ENCODE measurements around the gene GTF3C5.

DNA sequence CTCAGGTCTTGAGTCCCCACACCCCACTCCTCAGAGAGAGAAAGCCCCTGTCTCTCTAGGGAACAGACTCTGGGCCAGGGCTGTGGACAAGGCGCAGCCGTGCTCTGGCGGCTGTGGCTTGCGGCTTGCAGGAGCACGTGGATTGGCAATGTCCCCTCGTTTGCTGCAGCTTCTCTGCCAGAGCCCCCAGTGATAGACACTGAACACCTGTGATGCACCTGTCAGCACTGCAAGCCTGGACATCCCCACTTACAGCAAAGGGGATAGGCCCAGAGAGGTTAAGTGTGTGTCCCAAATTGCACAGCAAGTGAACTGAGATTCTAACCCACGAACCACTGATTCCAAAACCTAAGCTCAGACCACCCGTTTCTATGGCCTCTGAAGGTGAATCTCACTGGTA, 45.3 kb upstream of the GTF3C5 start:
- TF ChIP-seq, protein P1, sequence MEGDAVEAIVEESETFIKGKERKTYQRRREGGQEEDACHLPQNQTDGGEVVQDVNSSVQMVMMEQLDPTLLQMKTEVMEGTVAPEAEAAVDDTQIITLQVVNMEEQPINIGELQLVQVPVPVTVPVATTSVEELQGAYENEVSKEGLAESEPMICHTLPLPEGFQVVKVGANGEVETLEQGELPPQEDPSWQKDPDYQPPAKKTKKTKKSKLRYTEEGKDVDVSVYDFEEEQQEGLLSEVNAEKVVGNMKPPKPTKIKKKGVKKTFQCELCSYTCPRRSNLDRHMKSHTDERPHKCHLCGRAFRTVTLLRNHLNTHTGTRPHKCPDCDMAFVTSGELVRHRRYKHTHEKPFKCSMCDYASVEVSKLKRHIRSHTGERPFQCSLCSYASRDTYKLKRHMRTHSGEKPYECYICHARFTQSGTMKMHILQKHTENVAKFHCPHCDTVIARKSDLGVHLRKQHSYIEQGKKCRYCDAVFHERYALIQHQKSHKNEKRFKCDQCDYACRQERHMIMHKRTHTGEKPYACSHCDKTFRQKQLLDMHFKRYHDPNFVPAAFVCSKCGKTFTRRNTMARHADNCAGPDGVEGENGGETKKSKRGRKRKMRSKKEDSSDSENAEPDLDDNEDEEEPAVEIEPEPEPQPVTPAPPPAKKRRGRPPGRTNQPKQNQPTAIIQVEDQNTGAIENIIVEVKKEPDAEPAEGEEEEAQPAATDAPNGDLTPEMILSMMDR (IDR thresholded peaks at IDR 0.05): no peak
- TF ChIP-seq POLR2A (IDR thresholded peaks at IDR 0.05): no peak
- no peak for TF ChIP-seq POLR2AphosphoS5 (IDR thresholded peaks at IDR 0.05)

Measured in prostate gland (tissue), 2 donors.